ENCODE results near the gene HSH2D.
"Not testable (repeated sequence)": the region's sequence is repeated elsewhere in the genome, so short reads cannot be mapped to it uniquely, and the experiment has no call there.

HSH2D gene

GRCh38 chr19:16143399-16144215 is at the start of gene HSH2D:
TSS of gene HSH2D (plus strand) at chr19:16143685. CDS start at chr19:16148751, 5,066 bp downstream.
- peak; percentile 77 to 78 for DNase-seq

- no peak for DNase-seq
These were observed 49.0 kb upstream of the HSH2D start for GRCh38 chr19:16094360-16095070.

- no peak for DNase-seq
These were observed 48.4 kb upstream of the HSH2D start for GRCh38 chr19:16095071-16095571.

- DNase-seq, result no peak
These were observed 47.1 kb upstream of the HSH2D start for GRCh38 chr19:16096280-16096855.

GRCh38 chr19:16098416-16098768 is 45.1 kb upstream of the HSH2D start:
- DNase-seq, result no peak

- DNase-seq, result no peak
These were observed 44.7 kb upstream of the HSH2D start for GRCh38 chr19:16098821-16099220.

- not testable (repeated sequence) for DNase-seq
These were observed 44.0 kb upstream of the HSH2D start for GRCh38 chr19:16099314-16099965.

- no peak for DNase-seq
These were observed 43.0 kb upstream of the HSH2D start for GRCh38 chr19:16100524-16100923.

- no peak for DNase-seq
These were observed 38.8 kb upstream of the HSH2D start for GRCh38 chr19:16104722-16105121.

- no peak for DNase-seq
These were observed 37.4 kb upstream of the HSH2D start for GRCh38 chr19:16106121-16106520.

- peak; percentile 96 to 97 for DNase-seq
These were observed 32.2 kb upstream of the HSH2D start, which contains the start of gene RAB8A for GRCh38 chr19:16111160-16111908. TSS of gene RAB8A (plus strand) at chr19:16111889. CDS start at chr19:16111902, 13 bp downstream.

- no peak for DNase-seq
These were observed 31.4 kb upstream of the HSH2D start for GRCh38 chr19:16111909-16112752.

GRCh38 chr19:16112778-16113177 is 30.7 kb upstream of the HSH2D start:
- DNase-seq, result no peak

- no peak for DNase-seq
These were observed 29.8 kb upstream of the HSH2D start for GRCh38 chr19:16113727-16114126.

GRCh38 chr19:16115301-16116039 is 28.0 kb upstream of the HSH2D start:
- DNase-seq, result no peak

- no peak for DNase-seq
These were observed 27.4 kb upstream of the HSH2D start for GRCh38 chr19:16116067-16116466.

- DNase-seq, result no peak
These were observed 25.9 kb upstream of the HSH2D start for GRCh38 chr19:16117594-16118033.

- no peak for DNase-seq
These were observed 24.9 kb upstream of the HSH2D start for GRCh38 chr19:16118489-16119033.

- DNase-seq, result not testable (repeated sequence)
These were observed 24.2 kb upstream of the HSH2D start for GRCh38 chr19:16119075-16119857.

Measured in activated CD4-positive, alpha-beta T cell treated with anti-CD3 and anti-CD28 coated beads, Interleukin-2, amount 50 U/mL, for 4 hours (primary cell).